MCF 10A (cell line): Measurements from ENCODE around the gene TMCC2. TPM values are rescaled to one million over a fixed set of nuclear protein-coding genes. Genes with fewer than 3 reads are reported as not detected.

Experiments used
- BruUV-seq: library from RNA; stranded (reverse); fragments of 400-500 nt; replicated peaks from 2 replicates; lab custom pipeline; 2021; lab: Mats Ljungman, UMichigan
- CTCF ChIA-PET: fragments of 300-600 bp; sonication (Branson Sonifier 250); formaldehyde crosslinking; extraction: SDS; loops from one replicate; lab custom pipeline; 2021; ENCODE audit warnings: antibody characterized with exemption, inconsistent platforms; lab: Yijun Ruan, JAX
- POLR2A ChIA-PET: fragments of 300-600, 350-650 bp; sonication (Branson Sonifier 250); formaldehyde crosslinking; extraction: SDS; loops from one replicate; lab custom pipeline; 2020; ENCODE audit warnings: antibody characterized with exemption, inconsistent platforms; lab: Yijun Ruan, JAX
- DNase-seq: peaks from one replicate; pipeline ENCODE4 v3.0.0-alpha.2; 2018; ENCODE audit not compliant: unreplicated experiment
- H3K27ac Mint-ChIP-seq: one replicate; pipeline ENCODE4 v1.8.0; 2022; ENCODE audit warnings: mild to moderate bottlenecking, low read depth, mixed read lengths; ENCODE audit not compliant: unreplicated experiment
- H3K27me3 Mint-ChIP-seq: one replicate; pipeline ENCODE4 v1.8.0; 2022; ENCODE audit warnings: mixed read lengths; ENCODE audit not compliant: insufficient read depth, unreplicated experiment
- H3K36me3 Mint-ChIP-seq: one replicate; pipeline ENCODE4 v1.8.0; 2022; ENCODE audit warnings: mild to moderate bottlenecking, moderate library complexity, mixed read lengths; ENCODE audit not compliant: insufficient read depth, unreplicated experiment
- H3K4me1 Mint-ChIP-seq: one replicate; pipeline ENCODE4 v1.8.0; 2022; ENCODE audit warnings: mixed read lengths; ENCODE audit not compliant: insufficient read depth, unreplicated experiment
- H3K4me3 Mint-ChIP-seq: one replicate; pipeline ENCODE4 v1.8.0; 2022; ENCODE audit warnings: mild to moderate bottlenecking, moderate library complexity, mixed read lengths; ENCODE audit not compliant: unreplicated experiment
- H3K9me3 Mint-ChIP-seq: one replicate; pipeline ENCODE4 v1.8.0; 2022; ENCODE audit warnings: mixed read lengths; ENCODE audit not compliant: unreplicated experiment
- intact Hi-C: fragments of 100-400 bp; cut with micrococcal nuclease; formaldehyde crosslinking; loops from 2 replicates; pipeline ENCODE4 v1.14.1; 2022
- total RNA-seq: library from RNA; stranded (reverse); gene quantifications from 2 replicates; pipeline ENCODE4 v1.2.3, GENCODE V29; 2022
- TF ChIP-seq, protein P1 (sequence below): fragments of 200-600 bp; IDR thresholded peaks from one replicate; pipeline ENCODE4 v1.8.0; 2022; ENCODE audit warnings: antibody characterized with exemption, mild to moderate bottlenecking; ENCODE audit not compliant: unreplicated experiment

The TMCC2 gene
- total RNA-seq, 1 experiment from 2014 or later = 0.79 TPM

DNA sequence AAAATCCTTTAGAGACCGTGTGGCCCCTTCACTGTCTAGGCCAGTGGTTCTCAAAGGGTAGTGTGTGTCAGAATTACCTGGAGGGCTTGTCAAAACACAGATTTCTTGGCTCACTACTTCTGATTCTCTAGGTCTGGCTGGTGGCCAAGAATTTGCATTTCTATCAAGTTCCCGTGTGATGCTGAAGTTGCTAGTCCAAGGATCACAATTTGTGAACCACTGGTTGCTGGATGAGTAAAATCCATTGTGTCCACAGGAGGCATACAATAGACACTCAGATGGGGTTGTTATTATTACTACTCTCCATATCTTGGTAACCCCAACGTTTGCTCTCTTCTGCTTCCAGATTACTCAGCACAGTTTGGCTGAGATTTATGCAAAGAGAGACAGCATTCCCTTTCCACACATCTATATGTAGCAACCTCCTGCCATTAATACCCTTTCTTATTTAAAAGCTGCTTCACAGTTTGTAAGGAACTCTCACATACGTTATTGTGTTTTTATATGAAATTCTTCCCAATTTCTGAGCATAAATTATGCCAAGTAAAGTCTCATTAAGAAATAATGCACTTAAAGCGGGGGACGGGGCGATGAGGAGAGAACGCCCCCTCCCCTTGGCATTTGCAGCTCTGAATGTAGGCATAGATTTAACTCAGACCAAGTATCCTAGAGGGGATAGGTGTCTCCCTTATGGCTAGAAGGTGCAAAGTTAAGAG is 720 bp upstream of the TMCC2 start:
- no peaks in the 10 kb centered on the region for H3K9me3 Mint-ChIP-seq
- POLR2A ChIA-PET = interaction anchor here (0.6 to 8.7 kb wide), 15 partner anchors 10 to 783 kb away, joined by 3 to 121 read pairs (median 5); partner anchors contain the start of genes DSTYK and RBBP5
- H3K27ac Mint-ChIP-seq = no peak overlapping the region
- intact Hi-C loops = loop anchor here (5.0 kb wide), 1 partner anchor 85 kb away; no protein-coding TSS in a partner anchor
- H3K4me1 Mint-ChIP-seq = peaks cover 20% of the 10 kb centered on the region
- DNase-seq = peak; percentile 99
- peak overlapping the region; percentile 63 for H3K4me3 Mint-ChIP-seq
- H3K27me3 Mint-ChIP-seq = no peaks in the 10 kb centered on the region
- no TSS peak for BruUV-seq
- CTCF ChIA-PET = interaction anchor here (0.7 to 12.2 kb wide), 12 partner anchors 10 to 298 kb away, joined by 3 to 487 read pairs (median 4); no protein-coding TSS in a partner anchor
- H3K36me3 Mint-ChIP-seq = no peaks in the 10 kb centered on the region
- TF ChIP-seq, protein P1, sequence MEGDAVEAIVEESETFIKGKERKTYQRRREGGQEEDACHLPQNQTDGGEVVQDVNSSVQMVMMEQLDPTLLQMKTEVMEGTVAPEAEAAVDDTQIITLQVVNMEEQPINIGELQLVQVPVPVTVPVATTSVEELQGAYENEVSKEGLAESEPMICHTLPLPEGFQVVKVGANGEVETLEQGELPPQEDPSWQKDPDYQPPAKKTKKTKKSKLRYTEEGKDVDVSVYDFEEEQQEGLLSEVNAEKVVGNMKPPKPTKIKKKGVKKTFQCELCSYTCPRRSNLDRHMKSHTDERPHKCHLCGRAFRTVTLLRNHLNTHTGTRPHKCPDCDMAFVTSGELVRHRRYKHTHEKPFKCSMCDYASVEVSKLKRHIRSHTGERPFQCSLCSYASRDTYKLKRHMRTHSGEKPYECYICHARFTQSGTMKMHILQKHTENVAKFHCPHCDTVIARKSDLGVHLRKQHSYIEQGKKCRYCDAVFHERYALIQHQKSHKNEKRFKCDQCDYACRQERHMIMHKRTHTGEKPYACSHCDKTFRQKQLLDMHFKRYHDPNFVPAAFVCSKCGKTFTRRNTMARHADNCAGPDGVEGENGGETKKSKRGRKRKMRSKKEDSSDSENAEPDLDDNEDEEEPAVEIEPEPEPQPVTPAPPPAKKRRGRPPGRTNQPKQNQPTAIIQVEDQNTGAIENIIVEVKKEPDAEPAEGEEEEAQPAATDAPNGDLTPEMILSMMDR = no peak

DNA sequence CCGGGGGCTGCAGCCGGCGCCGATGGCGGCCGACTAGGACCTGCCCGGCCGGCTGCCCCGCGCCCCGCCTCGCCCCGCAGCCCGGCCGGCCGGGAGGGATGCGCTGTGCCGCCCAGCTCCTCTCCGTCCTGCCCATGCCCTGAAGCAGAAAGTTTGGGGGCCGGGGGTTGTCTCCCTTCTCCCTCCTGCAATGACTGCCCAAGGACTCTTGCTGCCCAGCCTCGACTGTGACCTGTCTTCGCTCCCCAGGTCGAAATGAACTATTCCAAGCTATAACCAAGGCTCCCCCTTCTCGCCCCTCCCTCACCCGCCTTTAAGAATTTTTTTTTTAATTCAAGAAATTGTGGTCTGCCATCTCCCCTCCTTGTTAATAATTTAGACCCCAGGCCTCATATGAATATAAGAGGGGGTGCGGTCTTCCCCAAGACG is 361 bp downstream of the TMCC2 start:
- POLR2A ChIA-PET = interaction anchor here (0.6 to 8.7 kb wide), 22 partner anchors 11 to 1099 kb away, joined by 3 to 121 read pairs (median 4); partner anchors contain the start of genes DSTYK and RBBP5
- H3K4me3 Mint-ChIP-seq = peak overlapping the region; percentile 63
- CTCF ChIA-PET = interaction anchor here (0.6 to 12.2 kb wide), 29 partner anchors 9 to 501 kb away, joined by 3 to 487 read pairs (median 5); no protein-coding TSS in a partner anchor
- TF ChIP-seq, protein P1 = no peak
- no TSS peak for BruUV-seq
- intact Hi-C loops = loop anchor here (1.0 to 5.0 kb wide), 4 partner anchors 21 to 97 kb away; no protein-coding TSS in a partner anchor
- no peaks in the 10 kb centered on the region for H3K36me3 Mint-ChIP-seq
- no peaks in the 10 kb centered on the region for H3K27me3 Mint-ChIP-seq
- no peak for DNase-seq
- H3K9me3 Mint-ChIP-seq = no peaks in the 10 kb centered on the region
- peaks cover 20% of the 10 kb centered on the region for H3K4me1 Mint-ChIP-seq
- no peak overlapping the region for H3K27ac Mint-ChIP-seq

DNA sequence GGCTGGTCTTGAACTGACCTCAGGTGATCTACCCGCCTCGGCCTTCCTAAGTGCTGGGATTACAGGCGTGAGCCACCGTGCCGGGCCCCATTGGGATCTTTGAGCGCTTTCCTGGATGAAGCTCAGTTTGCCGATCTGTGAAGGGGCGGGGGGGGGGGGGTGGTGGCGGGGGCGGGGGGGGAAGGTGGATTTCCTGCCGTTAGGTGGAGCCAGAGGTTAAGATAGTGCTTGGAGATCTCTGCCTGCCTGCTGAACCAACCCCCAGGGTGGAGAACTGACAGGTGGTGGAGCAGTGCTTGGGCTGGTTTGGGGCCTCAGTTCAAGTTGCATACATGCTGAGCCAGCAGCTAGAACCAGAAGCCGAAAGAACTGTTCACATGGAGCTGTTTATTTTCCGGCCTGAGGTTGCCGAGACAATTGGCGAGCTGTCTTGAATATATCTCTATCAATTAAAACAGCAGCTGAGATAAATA is 1.7 kb downstream of the TMCC2 start:
- H3K36me3 Mint-ChIP-seq = no peaks in the 10 kb centered on the region
- peak; percentile 85 for DNase-seq
- CTCF ChIA-PET = interaction anchor here (0.6 to 12.2 kb wide), 45 partner anchors 11 to 892 kb away, joined by 3 to 487 read pairs (median 4); partner anchors contain the start of gene RBBP5
- POLR2A ChIA-PET = interaction anchor here (0.6 to 8.7 kb wide), 16 partner anchors 14 to 241 kb away, joined by 3 to 121 read pairs (median 6); partner anchors contain the start of genes DSTYK and RBBP5
- no peaks in the 10 kb centered on the region for H3K9me3 Mint-ChIP-seq
- H3K27me3 Mint-ChIP-seq = no peaks in the 10 kb centered on the region
- TF ChIP-seq, protein P1 = peak; percentile 39
- H3K4me3 Mint-ChIP-seq = peak overlapping the region; percentile 63
- H3K4me1 Mint-ChIP-seq = peaks cover 20% of the 10 kb centered on the region
- intact Hi-C loops = loop anchor here (1.0 to 5.0 kb wide), 5 partner anchors 19 to 107 kb away; no protein-coding TSS in a partner anchor
- H3K27ac Mint-ChIP-seq = no peak overlapping the region
- no TSS peak for BruUV-seq
